GM12892 (cell line): ENCODE measurements around the gene RFX1. TPM values are rescaled to one million over a fixed set of nuclear protein-coding genes. Genes with fewer than 3 reads are reported as not detected.
"Not testable (repeated sequence)": the region's sequence is repeated elsewhere in the genome, so short reads cannot be mapped to it uniquely, and the experiment has no call there.

ENCODE experiments used
- DNase-seq: peaks from one replicate; pipeline ENCODE4 v3.0.0; 2011; ENCODE audit not compliant: insufficient read length
- FAIRE-seq: peaks from 2 replicates; lab custom pipeline; 2011; peaks lifted over from hg19 to GRCh38; lab: Jason Lieb, UNC
- POLR2A ChIP-seq: IDR thresholded peaks from 2 replicates; pipeline ENCODE4 v1.6.1; 2011; ENCODE audit warnings: low read depth, low read length, control low read depth
- POLR2AphosphoS5 ChIP-seq: IDR thresholded peaks from 2 replicates; pipeline ENCODE4 v1.6.1; 2011; ENCODE audit warnings: low read depth, low read length, control low read depth
- TAF1 ChIP-seq: IDR thresholded peaks from 2 replicates; pipeline ENCODE4 v1.6.1; 2011; ENCODE audit warnings: low read depth, mild to moderate bottlenecking, control low read depth, low read length, borderline replicate concordance
- polyA plus RNA-seq: library from polyadenylated mRNA; unstranded; fragments of >200 nt; gene quantifications from one replicate; pipeline ENCODE4 v1.2.1, GENCODE V29; 2012; ENCODE audit warnings: missing spikeins, inconsistent platforms; ENCODE audit not compliant: missing spikeins

Gene RFX1
- polyA plus RNA-seq: 0.66 TPM

DNA sequence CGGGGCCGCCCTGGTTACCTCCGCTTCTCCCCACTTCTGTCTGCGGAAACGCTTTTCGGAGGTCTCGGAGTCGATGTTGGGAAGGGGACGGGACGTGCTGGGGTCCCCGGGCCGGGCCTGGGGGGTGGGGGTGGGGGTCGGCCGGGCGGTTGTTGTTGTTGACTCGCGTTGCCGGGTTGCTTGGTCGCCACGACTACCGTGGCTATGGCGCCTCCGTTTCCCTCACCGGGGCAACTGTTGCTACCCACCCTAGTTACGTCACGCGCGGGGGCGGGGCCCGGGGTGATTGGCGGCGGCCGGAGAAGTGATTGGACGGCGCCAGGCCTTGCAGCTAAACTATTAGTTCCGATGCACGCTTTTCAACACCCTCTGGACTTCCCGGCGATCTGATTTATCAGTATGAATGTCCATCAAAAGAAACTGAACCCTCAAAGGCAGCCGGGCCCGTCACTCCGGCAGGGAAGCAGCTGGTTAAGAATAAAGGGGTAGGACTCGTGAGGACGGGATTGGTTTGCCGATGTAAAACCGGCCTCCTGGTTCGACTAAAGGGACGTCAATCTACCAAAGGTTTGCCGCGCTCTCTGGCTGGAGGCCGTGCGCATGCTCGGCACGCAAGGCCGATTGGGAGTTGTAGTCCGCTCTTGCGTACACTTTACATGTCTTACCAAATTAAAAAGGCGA is at the start of gene RFX1:
RFX1 (minus strand) TSS at position 236 of the 681 bp plus-strand sequence. CDS start 12,477 bp downstream, outside the sequence.
- FAIRE-seq (peak; percentile 100), DNase-seq (peak; percentile 75)
- TF ChIP-seq TAF1 (no peak), POLR2A (no peak), POLR2AphosphoS5 (no peak)

DNA sequence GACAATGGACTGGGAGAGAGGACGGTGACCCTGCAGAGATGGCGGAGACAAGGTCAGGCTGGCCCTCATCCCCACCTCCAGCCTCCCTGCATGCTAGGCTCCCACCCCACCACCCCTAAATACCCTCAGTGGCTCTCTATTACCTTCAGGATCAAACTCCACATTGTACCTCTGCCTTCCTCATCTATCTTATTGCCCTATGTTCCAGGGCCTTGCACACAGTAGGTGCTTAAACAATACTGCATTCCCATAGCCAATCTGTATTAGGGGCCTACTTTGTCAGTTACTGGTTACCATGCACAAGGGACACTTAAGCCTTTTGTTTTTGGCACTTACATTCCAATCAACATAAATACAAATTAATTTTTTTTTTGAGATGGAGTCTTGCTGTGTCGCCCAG is 49.3 kb upstream of the RFX1 start:
- no peak for TF ChIP-seq TAF1
- TF ChIP-seq POLR2A: no peak
- no peak for TF ChIP-seq POLR2AphosphoS5
- DNase-seq (no peak), FAIRE-seq (no peak)

DNA sequence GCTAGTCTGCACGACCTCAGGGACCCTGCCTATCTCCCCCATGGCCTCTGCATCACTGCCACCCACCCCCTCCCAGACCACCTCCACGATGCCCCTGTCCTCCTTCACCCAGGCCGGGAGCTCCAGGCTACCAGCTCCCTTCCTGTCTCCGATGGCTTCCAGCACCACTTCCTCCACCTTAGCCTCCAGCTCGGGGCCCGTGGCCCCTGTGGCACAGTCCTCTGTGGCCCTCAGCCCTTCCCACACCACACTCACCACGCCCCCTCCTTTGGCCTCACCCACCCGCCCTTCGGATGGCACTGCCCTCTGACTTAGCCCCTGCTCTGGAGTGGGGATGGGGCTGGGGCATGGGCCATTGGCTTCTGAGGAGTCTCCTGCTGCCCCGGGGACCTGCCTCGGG is 48.6 kb upstream of the RFX1 start:
- DNase-seq (no peak), FAIRE-seq (no peak)
- TF ChIP-seq POLR2AphosphoS5: no peak
- no peak for TF ChIP-seq POLR2A
- no peak for TF ChIP-seq TAF1

DNA sequence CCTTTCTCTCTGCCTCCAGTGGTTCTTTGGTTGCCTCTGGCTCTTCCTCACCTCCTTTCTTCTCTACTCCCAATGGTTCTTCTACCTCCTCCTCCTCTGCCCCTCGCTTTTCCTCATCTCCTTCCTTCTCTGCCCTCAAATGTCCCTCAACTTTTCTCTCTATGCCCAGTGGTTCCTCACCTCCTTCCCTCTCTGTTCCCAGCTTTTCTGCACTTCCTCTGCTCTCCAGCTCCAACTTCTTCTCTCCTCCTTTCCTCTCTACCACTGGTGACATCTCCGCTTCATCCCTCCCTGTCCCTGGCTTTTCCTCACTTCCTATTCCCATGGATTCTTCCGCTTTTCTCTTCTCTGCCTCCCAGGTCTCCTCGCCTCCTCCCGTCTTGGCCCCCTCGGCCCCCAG is 48.0 kb upstream of the RFX1 start:
- TF ChIP-seq POLR2A (no peak), TAF1 (no peak), POLR2AphosphoS5 (no peak)
- DNase-seq: no peak
- FAIRE-seq: no peak

DNA sequence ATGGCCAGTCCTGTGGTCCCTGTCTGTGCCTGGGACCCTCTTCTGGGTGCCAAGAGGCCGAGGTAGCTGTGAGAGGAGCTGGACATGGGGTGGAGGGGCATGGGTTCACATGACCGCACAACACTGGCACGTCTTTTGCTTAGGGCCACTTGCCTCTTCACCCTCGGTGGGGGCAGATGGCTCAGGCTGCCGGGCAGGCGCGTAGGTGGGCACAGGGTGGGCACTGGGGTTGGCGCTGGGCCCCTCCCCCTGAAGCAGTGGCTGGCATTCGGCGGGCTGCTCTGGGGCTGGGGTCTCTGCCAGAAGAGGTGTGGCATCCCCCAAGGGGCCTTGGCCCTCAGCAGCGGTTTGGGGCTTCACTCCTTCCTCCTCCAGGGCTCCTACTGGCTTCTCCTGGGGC is 47.4 kb upstream of the RFX1 start:
- peak; percentile 22; the same call in 1 of the 2 replicates for TF ChIP-seq POLR2A
- TF ChIP-seq POLR2AphosphoS5: no peak
- no peak for TF ChIP-seq TAF1
- FAIRE-seq (no peak), DNase-seq (no peak)

DNA sequence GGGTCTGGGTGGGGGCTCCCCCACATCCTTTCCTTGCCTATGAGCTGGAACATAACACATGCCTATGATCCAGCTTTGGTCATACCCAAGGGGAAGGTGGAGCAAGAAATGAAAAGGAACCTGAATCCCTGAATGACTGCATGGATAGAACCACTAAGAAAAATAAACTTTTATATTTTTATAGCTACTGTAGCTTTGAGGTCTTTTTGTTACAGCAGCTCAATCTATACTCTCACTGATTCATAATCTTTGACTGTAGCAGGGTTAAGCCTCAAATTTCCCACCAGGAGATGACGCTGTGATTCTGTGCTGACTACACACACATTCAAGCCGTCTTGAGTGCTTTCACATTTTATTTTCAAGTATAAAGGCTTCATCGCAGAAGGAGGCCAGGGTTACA is 46.9 kb upstream of the RFX1 start:
- DNase-seq (no peak), FAIRE-seq (no peak)
- TF ChIP-seq POLR2A (no peak), POLR2AphosphoS5 (no peak), TAF1 (no peak)

DNA sequence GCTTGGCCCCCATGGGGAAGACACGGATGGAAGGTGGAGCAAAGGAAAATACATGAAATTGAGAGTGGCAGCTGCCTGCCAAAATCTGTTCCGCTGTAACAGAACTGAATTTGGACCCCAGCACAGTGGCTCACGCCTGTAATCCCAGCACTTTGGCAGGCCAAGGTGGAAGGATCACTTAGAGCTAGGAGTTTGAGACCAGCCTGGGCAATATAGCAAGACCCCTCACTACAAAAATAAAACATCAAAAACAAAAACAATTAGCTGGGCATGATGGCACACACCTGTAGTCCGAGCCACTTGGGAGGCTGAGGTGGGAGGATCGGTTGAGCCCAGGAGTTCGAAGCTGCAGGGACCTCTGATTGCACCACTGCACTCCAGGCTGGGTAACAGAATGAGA is 46.4 kb upstream of the RFX1 start:
- FAIRE-seq: no peak
- no peak for DNase-seq
- TF ChIP-seq POLR2A (no peak), POLR2AphosphoS5 (no peak), TAF1 (no peak)

DNA sequence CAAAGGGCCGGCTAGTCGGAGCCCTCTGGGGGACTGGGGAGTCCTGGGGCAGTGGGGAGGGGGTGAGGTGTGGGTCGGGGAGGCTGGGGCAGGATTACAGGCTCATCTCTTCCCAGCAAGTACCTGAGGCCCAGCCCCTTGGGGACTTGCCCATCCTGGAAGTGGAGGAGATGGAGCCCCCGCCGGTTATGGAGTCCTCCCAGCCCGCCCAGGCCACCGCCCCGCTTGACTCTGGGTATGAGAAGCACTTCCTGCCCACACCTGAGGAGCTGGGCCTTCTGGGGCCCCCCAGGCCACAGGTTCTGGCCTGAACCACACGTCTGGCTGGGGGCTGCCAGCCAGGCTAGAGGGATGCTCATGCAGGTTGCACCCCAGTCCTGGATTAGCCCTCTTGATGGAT is 45.9 kb upstream of the RFX1 start:
- DNase-seq (no peak), FAIRE-seq (no peak)
- TF ChIP-seq POLR2A: no peak
- TF ChIP-seq TAF1: no peak
- TF ChIP-seq POLR2AphosphoS5: no peak

DNA sequence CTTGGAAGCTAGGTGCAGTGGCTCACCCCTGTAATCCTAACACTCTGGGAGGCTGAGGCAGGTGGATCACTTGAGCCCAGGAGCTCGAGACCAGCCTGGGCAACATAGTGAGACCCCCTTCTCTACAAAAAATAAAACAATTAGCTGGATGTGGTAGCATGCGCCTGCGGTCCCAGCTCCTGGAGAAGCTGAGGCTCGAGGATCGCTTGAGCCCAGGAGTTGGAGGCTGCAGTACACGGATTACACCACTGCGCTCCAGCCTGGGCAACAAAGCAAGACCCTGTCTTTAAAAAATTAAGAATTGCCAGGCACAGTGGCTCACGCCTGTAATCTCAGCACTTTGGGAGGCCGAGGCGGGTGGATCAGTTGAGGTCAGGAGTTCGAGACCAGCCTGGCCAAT is 44.8 kb upstream of the RFX1 start:
- FAIRE-seq, DNase-seq: not testable (repeated sequence)

DNA sequence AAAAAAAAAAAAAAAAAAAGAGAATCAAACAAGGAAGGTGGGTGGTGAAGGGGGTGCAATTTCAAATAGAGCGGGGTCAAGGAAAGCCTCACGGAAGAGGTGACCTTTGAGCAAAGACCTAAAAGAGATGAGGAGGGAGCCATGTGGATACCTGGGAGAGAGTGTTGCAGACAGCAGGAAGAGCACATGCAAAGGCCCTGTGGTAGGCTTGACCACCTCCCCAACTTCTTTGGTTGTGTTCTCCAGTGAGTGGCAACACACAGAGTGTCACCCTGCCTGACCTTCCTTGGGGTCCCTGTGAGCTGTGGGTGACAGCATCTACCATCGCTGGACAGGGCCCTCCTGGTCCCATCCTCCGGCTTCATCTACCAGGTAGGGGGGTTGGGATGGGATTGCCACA is 44.4 kb upstream of the RFX1 start:
- no peak for TF ChIP-seq POLR2AphosphoS5
- TF ChIP-seq POLR2A: no peak
- TF ChIP-seq TAF1: no peak
- FAIRE-seq: no peak
- no peak for DNase-seq

DNA sequence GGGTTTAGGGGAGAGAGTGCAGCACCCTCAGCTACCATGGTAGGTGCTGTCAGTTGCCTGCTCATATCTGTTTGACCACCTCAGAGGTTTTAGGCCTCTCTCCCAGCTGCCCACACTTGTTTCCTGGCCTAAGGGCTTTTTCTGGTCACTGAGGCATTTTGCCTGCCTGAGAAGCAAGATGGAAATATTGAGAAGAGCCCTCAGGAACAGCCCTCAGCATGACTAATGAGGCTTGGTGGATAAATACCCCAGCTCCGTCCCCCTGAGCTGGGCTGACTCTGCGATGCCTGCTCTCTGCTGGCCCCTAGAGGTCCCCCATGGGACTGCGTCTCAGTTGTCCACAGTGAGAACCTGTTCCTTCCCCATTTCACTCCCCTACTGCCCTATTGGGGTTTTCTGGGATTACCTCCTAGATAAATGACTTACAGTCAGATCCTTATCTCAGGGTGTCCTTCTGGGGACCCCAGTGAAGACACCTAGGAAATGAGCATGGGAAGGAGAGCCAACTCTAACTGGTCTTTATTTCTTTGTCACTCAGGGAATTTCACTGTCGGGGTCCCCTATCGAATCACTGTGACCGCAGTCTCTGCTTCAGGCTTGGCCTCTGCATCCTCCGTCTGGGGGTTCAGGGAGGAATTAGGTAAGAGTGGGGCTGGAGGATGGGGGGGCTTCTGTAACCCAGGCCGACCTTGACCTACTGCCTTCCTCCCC is 42.5 kb upstream of the RFX1 start:
- FAIRE-seq (peak; percentile 78), DNase-seq (no peak)
- TF ChIP-seq POLR2A (no peak), POLR2AphosphoS5 (no peak), TAF1 (no peak)

DNA sequence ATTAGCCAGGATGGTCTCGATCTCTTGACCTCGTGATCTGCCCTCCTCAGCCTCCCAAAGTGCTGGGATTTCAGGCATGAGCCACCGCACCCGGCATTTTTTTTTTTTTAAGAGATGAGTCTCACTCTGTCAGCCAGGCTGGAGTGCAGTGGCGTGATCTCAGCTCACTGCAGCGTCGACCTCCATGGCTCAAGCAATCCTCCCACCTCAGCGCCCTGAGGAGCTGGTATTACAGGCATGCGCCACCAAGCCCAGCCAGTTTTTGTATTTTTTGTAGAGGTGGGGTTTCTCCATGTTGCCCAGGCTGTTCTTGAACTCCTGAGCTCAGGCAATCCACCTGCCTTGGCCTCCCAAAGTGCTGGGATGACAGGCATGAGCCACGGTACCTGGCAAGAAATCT is 41.7 kb upstream of the RFX1 start:
- not testable (repeated sequence) for FAIRE-seq, DNase-seq

DNA sequence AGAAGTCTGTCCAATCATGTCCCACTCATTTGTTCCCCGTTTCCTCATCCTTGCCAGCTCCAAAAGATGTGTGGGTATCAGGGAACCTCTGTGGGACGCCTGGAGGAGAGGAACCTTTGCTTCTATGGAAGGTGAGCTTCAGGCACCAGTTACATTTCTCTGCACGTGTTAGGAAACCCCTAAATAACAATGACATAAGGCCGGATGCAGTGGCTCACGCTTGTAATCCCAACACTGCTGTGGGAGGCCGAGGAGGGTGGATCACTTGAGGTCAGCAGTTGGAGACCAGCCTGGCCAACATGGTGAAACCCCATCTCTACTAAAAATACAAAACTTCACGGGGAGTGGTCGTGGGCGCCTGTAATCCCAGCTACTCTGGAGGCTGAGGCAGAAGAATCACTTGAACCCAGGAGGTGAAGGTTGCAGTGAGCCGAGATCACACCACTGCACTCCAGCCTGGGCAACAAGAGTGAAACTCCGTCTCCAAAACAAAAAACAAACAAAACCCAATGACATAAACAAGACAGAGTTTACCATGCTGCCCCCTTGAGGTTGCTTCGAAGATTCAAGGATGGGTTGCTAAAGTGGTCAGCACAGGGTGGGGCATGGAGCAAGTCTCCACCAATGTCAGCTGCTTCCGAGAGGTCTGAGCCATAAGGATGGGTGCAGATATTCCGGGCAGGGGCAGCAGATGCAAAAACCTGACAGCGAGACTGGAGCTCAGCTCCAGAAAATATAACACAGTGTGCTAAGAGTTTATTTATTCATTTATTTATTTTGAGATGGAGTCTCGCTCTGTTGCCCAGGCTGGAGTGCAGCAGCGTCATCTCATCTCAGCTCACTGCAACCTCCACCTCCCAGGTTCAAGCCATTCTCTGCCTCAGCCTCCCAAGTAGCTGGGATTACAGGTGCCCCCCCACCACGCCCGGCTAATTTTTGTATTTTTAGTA is 36.8 kb upstream of the RFX1 start:
- peak; percentile 78 for FAIRE-seq
- DNase-seq: not testable (repeated sequence)
